OCI-LY3 (cell line): ENCODE results near the gene CEP78.

Source experiments
- EZH2phosphoT487 ChIP-seq: fragments of 200-600 bp; shearing (Covaris generic); IDR thresholded peaks from 2 replicates; pipeline ENCODE4 v1.6.1; 2018; ENCODE audit warnings: antibody characterized with exemption, mixed run types, low read depth
- TF ChIP-seq, protein P1 (sequence below): fragments of 200-600, 300-600 bp; sonication (generic); IDR thresholded peaks from 2 replicates; pipeline ENCODE4 v1.5.1; 2014; ENCODE audit warnings: antibody characterized with exemption, low read length, low read depth

DNA sequence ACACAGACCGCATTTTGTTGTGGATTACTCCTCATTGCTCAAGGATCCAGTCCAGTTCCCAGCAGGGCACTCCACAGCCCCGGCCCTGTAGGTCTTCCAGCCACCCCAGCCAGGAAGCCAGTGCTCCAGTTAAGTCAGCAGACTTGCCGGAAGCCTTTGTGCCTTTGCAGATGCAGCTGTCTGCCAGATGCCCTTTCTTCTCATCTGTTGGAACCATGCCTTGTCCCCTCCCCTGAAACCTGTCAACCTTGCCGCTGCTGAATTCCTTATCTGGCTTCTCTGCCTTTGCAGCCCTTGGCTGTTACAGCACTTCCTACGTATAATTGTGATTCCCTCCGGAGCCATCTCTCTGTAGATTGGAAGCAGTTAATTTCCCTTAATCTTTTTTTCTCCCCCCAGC is 89.5 kb downstream of the CEP78 start:
- TF ChIP-seq, protein P1, sequence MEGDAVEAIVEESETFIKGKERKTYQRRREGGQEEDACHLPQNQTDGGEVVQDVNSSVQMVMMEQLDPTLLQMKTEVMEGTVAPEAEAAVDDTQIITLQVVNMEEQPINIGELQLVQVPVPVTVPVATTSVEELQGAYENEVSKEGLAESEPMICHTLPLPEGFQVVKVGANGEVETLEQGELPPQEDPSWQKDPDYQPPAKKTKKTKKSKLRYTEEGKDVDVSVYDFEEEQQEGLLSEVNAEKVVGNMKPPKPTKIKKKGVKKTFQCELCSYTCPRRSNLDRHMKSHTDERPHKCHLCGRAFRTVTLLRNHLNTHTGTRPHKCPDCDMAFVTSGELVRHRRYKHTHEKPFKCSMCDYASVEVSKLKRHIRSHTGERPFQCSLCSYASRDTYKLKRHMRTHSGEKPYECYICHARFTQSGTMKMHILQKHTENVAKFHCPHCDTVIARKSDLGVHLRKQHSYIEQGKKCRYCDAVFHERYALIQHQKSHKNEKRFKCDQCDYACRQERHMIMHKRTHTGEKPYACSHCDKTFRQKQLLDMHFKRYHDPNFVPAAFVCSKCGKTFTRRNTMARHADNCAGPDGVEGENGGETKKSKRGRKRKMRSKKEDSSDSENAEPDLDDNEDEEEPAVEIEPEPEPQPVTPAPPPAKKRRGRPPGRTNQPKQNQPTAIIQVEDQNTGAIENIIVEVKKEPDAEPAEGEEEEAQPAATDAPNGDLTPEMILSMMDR: no peak
- no peak for TF ChIP-seq EZH2phosphoT487
